Erythroblast (primary cell): Measurements from ENCODE around the gene CILP2.

Source experiments
- GATA1 ChIP-seq: IDR thresholded peaks from 2 replicates; pipeline ENCODE4 v1.6.1; 2011; ENCODE audit warnings: low read depth, mild to moderate bottlenecking, control low read depth, low read length, moderate library complexity
- POLR2A ChIP-seq: IDR thresholded peaks from 2 replicates; pipeline ENCODE4 v1.6.1; 2011; ENCODE audit warnings: mild to moderate bottlenecking, low read length

DNA sequence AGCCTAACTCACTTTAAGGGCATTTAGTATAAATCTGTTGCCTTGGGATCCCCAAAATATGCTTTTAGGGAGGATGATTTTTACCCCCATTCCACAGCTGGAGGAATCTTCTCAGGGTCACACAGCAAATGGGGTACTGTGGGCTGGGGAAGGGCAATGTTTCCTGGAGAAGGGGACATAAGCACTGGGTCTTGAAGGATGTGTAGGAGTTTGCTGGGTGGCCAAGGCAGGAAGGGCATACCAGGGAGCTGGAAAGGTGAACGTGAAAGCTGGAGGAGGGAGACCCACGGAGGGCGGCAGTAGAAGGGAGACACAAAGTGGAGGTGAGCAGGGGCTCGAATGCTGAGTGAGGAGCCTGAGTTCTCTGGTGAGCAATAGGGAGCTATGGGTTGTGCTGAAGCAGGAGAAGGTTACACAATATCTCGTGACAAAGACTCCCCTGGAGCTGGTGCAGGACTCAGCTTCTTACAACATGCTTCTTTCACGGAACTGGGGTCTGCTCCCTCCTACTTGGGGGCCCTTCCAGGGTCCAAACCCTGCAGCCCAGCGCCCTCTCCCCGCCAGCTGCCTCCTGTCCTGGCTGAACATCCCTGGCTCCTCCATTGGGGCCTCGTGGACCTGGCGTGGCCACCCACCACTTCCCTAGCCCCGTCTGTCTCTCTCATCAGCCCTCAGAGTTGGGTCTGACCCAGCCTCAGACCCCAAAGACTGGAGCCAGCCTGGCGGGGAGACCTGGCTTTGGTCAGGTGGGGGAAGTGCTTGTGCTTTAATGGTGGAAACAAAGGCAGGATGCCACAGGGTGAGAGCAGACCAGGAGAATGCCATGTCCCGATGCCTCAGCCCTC, 11.1 kb downstream of the CILP2 start:
- TF ChIP-seq POLR2A: no peak
- TF ChIP-seq GATA1: no peak
